ENCODE data around the gene BSG.

BSG gene

DNA sequence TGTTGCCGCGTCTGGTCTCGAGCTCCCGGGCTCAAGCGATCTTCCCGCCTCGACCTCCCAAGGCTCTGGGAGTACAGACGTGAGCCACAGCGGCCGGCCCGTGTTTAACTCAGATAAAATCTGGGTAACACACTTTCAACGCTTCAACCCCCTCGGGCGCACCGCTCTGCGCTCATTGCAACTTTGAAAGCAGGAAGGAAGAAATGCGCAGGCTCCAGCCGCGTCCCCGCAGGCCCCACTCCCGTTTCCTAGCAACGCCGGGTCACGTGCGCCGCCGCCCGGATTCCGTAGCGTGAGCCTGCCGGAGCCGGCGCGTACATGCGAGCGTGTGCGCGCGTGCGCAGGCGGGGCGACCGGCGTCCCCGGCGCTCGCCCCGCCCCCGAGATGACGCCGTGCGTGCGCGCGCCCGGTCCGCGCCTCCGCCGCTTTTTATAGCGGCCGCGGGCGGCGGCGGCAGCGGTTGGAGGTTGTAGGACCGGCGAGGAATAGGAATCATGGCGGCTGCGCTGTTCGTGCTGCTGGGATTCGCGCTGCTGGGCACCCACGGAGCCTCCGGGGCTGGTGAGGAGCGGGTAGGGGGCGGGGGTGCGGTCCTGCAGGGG is at the start of gene BSG:
Gene BSG, plus strand, starts transcription at position 457 of the 603 bp plus-strand sequence. Its CDS starts 39 bp downstream, at position 496.
- H3K4me1 ChIP-seq (ENCODE audit: control insufficient read depth, low read depth, low read length), result peaks cover 15% of the 10 kb centered on the region
- H3K27me3 ChIP-seq (ENCODE audit: control insufficient read depth, insufficient read depth, low read length), result peaks cover 8% of the 10 kb centered on the region
- H3K27ac ChIP-seq (ENCODE audit: low read length), result peak within 1 kb of the TSS; percentile 78
- H3K9me3 ChIP-seq (ENCODE audit: control insufficient read depth, low read depth, low read length), result no peaks in the 10 kb centered on the region
- H3K36me3 ChIP-seq (ENCODE audit: control insufficient read depth, low read depth, low read length), result no peaks in the 10 kb centered on the region
- peak within 1 kb of the TSS; percentile 90 for H3K4me3 ChIP-seq (ENCODE audit: low read length)
- H3K9ac ChIP-seq (ENCODE audit: low read length), result peak within 1 kb of the TSS; percentile 90

DNA sequence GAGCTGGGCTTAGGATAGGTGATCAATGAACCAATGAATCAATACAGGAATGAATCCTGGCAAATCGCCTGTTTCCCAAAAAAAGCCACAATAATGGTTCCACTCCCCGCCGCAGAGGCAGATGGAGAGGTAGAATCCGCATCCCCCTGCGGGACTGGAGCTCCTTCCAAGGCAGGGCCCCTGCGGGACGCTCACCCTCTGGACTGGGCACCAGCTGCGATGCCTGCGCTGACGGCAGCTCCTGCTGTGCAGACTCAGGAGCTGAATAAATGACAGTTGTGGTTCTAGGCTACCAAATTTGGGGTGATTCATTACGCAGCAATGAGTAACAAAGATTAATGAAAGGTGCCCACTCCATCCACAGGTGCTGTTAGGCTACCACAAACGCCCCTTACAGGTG is 49.7 kb upstream of the BSG start:
- Histone ChIP-seq H3K27me3 (ENCODE audit: control insufficient read depth, insufficient read depth, low read length) (peaks cover 5% of the 10 kb centered on the region), H3K4me1 (ENCODE audit: control insufficient read depth, low read depth, low read length) (no peaks in the 10 kb centered on the region), H3K9me3 (ENCODE audit: control insufficient read depth, low read depth, low read length) (no peaks in the 10 kb centered on the region), H3K9ac (ENCODE audit: low read length) (no peak overlapping the region), H3K36me3 (ENCODE audit: control insufficient read depth, low read depth, low read length) (no peaks in the 10 kb centered on the region), H3K4me3 (ENCODE audit: low read length) (no peak overlapping the region), H3K27ac (ENCODE audit: low read length) (no peak overlapping the region)

DNA sequence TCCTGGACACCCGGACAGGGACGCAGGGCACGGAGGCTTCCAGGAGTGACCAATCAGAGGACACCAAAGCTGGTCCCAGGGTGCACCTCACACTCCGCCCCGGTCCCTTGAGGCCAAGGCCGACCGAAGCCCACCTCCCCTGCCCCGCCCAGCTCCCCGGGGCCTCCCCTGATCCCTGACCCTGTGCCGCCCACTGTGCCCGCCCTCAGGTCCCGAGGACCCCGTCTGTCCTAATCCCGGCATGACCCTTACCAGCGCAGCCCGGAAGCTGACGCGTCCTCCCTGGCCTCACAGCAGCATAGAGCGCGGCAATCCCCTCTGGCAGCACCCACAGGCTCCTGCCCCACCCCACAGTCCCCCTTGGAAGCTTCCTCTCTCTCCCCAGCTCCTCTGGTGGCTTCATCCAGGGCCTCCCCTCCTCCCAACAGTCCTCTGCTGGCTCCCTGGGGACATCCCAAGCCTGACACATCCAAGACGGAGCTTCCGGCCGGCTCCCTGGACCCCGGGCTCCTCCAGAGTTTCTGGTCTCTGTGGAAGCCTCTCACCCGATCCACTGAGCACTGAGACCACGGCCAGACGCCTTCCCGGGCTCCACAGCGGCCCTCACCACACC is 48.2 kb upstream of the BSG start:
- H3K36me3 ChIP-seq (ENCODE audit: control insufficient read depth, low read depth, low read length), result no peaks in the 10 kb centered on the region
- peaks cover 5% of the 10 kb centered on the region for H3K27me3 ChIP-seq (ENCODE audit: control insufficient read depth, insufficient read depth, low read length)
- H3K9me3 ChIP-seq (ENCODE audit: control insufficient read depth, low read depth, low read length), result no peaks in the 10 kb centered on the region
- H3K4me1 ChIP-seq (ENCODE audit: control insufficient read depth, low read depth, low read length), result no peaks in the 10 kb centered on the region
- no peak overlapping the region for H3K27ac ChIP-seq (ENCODE audit: low read length)
- no peak overlapping the region for H3K9ac ChIP-seq (ENCODE audit: low read length)
- no peak overlapping the region for H3K4me3 ChIP-seq (ENCODE audit: low read length)

DNA sequence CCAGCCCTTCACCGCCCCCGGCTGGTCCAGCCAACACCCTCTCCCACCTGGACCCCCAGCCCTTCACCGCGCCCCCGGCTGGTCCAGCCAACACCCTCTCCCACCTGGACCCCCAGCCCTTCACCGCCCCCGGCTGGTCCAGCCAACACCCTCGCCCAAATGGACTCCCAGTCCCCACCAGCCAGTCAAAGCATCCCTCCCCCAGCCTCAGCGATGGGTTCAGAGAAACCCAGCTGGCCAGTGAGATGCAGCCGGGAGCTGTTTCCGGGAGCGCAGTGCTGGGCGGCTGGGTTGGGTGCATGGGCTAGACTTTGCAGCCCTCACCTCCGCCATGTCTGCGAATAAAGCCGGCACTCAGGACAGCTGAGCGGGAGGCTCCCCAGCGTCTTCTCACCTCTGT is 47.4 kb upstream of the BSG start:
- Histone ChIP-seq H3K9ac (ENCODE audit: low read length) (no peak overlapping the region), H3K36me3 (ENCODE audit: control insufficient read depth, low read depth, low read length) (no peaks in the 10 kb centered on the region), H3K27ac (ENCODE audit: low read length) (no peak overlapping the region), H3K27me3 (ENCODE audit: control insufficient read depth, insufficient read depth, low read length) (peaks cover under 1% of the 10 kb centered on the region), H3K4me1 (ENCODE audit: control insufficient read depth, low read depth, low read length) (no peaks in the 10 kb centered on the region), H3K4me3 (ENCODE audit: low read length) (no peak overlapping the region), H3K9me3 (ENCODE audit: control insufficient read depth, low read depth, low read length) (no peaks in the 10 kb centered on the region)

DNA sequence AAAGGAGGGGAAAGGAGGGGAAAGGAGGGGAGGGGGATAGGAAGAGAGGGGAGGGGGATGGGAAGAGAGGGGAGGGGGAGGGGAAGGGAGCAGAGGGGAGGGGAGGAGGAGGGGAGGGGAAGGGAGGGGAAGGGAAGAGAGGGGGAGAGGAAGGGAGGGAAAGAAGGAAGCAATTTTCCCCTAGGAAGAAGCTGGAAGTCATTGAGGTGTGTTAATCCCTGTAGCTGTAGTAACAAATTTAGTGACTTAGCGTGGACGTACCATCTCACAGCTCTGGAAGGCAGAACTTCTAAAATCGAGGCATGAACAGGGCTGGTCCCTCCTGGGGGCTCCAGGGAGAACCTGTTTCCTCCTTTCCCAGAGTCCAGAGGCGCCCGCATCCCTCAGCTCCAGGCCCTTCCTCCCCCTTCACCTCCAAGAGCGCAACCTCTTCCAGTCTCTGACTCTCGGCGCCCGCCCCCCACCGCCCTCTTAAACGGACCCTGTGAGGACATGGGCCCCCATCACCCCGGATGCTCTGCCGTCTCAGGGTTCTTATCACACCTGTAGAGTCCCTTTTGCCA is 46.5 kb upstream of the BSG start:
- Histone ChIP-seq H3K27me3 (ENCODE audit: control insufficient read depth, insufficient read depth, low read length) (no peaks in the 10 kb centered on the region), H3K4me1 (ENCODE audit: control insufficient read depth, low read depth, low read length) (no peaks in the 10 kb centered on the region), H3K9me3 (ENCODE audit: control insufficient read depth, low read depth, low read length) (no peaks in the 10 kb centered on the region), H3K36me3 (ENCODE audit: control insufficient read depth, low read depth, low read length) (no peaks in the 10 kb centered on the region), H3K4me3 (ENCODE audit: low read length) (no peak overlapping the region), H3K27ac (ENCODE audit: low read length) (no peak overlapping the region), H3K9ac (ENCODE audit: low read length) (no peak overlapping the region)

DNA sequence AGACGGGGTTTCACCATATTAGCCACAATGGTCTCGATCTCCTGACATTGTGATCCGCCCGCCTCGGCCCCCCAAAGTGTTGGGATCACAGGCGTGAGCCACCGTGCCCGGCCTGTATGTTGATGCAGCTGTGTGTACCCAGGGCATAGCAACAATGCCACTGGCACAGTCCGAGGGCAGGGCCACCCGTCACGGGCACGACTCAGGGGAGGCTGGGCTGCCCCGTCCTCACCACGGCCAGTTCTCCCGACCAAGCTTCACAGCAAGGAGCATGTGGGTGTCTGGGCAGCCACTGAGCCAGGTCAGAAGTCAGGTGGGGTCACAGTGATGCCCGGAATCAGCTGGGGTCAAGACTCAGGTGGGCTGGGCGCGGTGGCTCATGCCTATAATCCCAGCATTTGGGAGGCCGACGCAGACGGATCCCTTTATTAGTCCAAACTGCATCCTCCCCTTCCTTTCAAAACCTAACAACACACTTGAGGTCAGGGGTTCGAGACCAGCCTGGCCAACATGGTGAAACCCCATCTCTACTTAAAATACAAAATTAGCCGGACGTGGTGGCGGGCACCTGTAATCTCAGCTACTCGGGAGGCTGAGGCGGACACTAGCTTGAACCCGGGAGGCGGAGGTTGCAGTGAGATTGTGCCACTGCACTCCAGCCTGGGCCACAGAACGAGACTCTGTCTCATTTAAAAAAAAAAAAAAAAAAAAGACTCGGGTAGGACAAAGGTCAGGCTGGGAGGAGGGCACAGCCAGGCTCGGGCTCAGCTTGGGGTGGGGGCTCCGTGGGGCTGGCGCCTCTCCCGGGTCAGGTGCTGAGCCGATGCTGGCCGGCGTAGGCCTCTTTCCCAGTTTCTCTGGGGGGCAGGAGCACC is 42.0 kb upstream of the BSG start:
- H3K27me3 ChIP-seq (ENCODE audit: control insufficient read depth, insufficient read depth, low read length), result no peaks in the 10 kb centered on the region
- H3K4me1 ChIP-seq (ENCODE audit: control insufficient read depth, low read depth, low read length), result peaks cover 5% of the 10 kb centered on the region
- H3K9me3 ChIP-seq (ENCODE audit: control insufficient read depth, low read depth, low read length), result no peaks in the 10 kb centered on the region
- no peaks in the 10 kb centered on the region for H3K36me3 ChIP-seq (ENCODE audit: control insufficient read depth, low read depth, low read length)
- peak overlapping the region; percentile 56 for H3K9ac ChIP-seq (ENCODE audit: low read length)
- H3K27ac ChIP-seq (ENCODE audit: low read length), result no peak overlapping the region
- peak overlapping the region; percentile 72 for H3K4me3 ChIP-seq (ENCODE audit: low read length)

DNA sequence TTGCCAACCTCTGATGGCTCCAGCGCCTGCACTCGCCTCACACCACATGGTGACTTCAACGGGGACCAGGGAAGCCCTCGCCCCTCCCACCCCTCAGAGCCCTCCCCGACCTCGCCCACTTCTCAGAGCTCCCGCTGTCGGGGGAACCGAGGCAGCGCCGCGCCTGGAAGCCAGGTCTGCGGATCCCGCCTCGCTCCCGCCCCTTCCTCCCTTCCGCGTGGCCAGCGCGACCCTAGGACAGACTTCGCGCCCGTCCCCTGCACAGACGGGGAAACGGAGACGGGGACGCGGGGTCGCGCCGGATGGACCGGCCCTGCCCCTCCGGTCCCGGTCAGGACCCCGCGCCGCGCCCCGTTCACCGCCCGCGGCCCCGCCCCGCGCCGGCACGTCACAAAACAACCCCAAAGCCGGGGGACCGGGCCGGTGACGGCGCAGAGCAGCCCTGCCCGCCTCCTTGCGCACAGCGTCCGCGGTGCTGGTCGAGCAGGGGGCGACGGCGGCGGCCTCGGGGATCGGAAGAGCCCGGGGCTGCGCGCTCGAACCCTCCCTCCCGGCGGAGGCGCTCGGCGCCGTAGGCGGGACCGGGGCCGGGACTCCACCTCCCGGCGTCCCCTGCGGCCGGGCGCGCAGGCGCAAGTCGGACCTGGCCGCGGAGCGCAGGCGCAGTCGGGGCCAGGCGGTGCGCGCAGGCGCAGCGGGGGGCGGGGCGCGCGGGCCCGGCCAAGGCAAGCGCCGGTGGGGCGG is 41.2 kb upstream of the BSG start:
- peaks cover 5% of the 10 kb centered on the region for H3K4me1 ChIP-seq (ENCODE audit: control insufficient read depth, low read depth, low read length)
- peak overlapping the region; percentile 56 for H3K9ac ChIP-seq (ENCODE audit: low read length)
- no peaks in the 10 kb centered on the region for H3K27me3 ChIP-seq (ENCODE audit: control insufficient read depth, insufficient read depth, low read length)
- H3K27ac ChIP-seq (ENCODE audit: low read length), result no peak overlapping the region
- no peaks in the 10 kb centered on the region for H3K9me3 ChIP-seq (ENCODE audit: control insufficient read depth, low read depth, low read length)
- H3K4me3 ChIP-seq (ENCODE audit: low read length), result peak overlapping the region; percentile 72
- H3K36me3 ChIP-seq (ENCODE audit: control insufficient read depth, low read depth, low read length), result peaks cover 4% of the 10 kb centered on the region

DNA sequence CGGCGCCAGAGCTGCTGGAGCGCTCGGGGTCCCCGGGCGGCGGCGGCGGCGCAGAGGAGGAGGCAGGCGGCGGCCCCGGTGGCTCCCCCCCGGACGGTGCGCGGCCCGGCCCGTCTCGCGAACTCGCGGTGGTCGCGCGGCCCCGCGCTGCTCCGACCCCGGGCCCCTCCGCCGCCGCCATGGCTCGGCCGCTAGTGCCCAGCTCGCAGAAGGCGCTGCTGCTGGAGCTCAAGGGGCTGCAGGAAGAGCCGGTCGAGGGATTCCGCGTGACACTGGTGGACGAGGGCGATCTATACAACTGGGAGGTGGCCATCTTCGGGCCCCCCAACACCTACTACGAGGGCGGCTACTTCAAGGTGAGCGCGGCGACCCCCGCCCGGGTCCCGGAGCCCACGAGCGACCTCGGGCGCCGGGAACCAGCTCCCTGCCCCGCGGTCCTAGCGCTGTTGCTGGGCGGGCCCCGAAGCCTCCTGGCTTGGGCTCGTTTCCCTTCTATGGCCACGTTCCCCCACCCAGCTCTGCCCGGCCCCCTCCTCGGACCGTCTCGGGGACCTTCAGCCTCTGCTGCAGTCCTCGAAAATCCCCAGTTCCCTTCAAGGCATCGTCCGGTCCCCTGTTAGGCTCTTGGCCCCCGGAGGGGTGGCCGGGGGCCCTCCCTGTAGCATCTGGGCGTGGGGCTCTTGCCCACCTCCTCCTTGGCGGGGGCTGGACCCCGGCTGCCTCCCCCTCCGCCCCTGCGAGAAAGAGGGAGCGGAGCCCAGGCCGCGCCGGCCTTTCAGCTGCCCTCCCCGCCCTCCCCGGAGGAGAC is 40.4 kb upstream of the BSG start, which contains the start of gene CDC34:
Gene CDC34, plus strand, starts transcription at position 8 of the 808 bp plus-strand sequence. Its CDS starts 172 bp downstream, at position 180.
- Histone ChIP-seq H3K27ac (ENCODE audit: low read length) (no peak within 1 kb of the TSS), H3K4me1 (ENCODE audit: control insufficient read depth, low read depth, low read length) (peaks cover 5% of the 10 kb centered on the region), H3K9ac (ENCODE audit: low read length) (peak within 1 kb of the TSS; percentile 73), H3K9me3 (ENCODE audit: control insufficient read depth, low read depth, low read length) (no peaks in the 10 kb centered on the region), H3K27me3 (ENCODE audit: control insufficient read depth, insufficient read depth, low read length) (no peaks in the 10 kb centered on the region), H3K36me3 (ENCODE audit: control insufficient read depth, low read depth, low read length) (peaks cover 10% of the 10 kb centered on the region), H3K4me3 (ENCODE audit: low read length) (peak within 1 kb of the TSS; percentile 85)

DNA sequence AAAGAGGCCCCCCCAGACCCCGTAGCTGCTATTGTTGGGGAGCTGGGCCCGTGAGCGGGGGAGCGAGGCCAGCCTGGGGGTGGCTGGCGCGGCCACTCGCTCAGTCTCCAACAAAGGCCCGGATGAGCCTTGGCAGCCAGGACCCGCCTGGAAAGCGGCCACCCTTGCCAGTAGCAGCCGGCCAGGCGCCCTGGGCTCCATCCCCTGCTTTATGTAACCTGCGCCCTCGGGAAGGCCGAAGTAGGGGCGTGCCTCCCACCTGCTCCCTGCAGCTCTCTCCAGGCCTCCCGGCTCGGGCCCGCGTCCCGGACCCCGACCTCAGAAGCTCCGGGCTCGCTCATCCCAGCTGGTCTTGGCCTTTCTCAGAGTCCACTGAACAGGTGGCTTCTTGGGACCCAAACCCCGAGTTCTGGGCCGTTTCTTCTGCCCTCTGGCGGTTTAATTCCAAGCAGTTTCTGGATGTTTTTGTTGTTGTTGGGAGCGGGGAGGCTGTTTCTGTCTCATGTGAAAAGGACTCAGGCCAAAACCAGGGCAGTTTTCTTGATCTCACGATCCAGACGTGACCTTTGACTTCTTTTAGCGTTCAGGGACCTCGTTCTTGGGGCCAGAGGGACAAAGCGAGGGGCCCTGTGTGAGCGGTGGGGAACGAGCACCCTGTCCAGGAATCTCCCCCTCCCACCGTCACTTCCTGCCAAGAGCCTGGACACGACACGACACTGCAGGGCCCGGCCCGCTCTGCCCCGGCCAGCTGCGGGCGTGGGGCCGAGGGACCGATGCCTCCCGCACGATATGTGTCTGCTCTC is 39.6 kb upstream of the BSG start:
- Histone ChIP-seq H3K27me3 (ENCODE audit: control insufficient read depth, insufficient read depth, low read length) (no peaks in the 10 kb centered on the region), H3K36me3 (ENCODE audit: control insufficient read depth, low read depth, low read length) (peaks cover 13% of the 10 kb centered on the region), H3K4me3 (ENCODE audit: low read length) (peak overlapping the region; percentile 85), H3K4me1 (ENCODE audit: control insufficient read depth, low read depth, low read length) (peaks cover 5% of the 10 kb centered on the region), H3K9ac (ENCODE audit: low read length) (peak overlapping the region; percentile 73), H3K27ac (ENCODE audit: low read length) (no peak overlapping the region), H3K9me3 (ENCODE audit: control insufficient read depth, low read depth, low read length) (no peaks in the 10 kb centered on the region)

Data from iPS-18a (cell line).